ENCODE data around the gene YKT6. TPM values are rescaled to one million over a fixed set of nuclear protein-coding genes. Genes with fewer than 3 reads are reported as not detected.
A peak's percentile ranks its signal among the peaks of the same experiment; 100 is the strongest.

YKT6 gene
- total RNA-seq, 1 donor from 2014 or later = 82.4 TPM

- no peak for TF ChIP-seq CTCF (conservative IDR thresholded peaks at IDR 0.05)
- Mint-ChIP-seq H3K36me3 (no peaks in the 10 kb centered on the region), H3K9me3 (no peaks in the 10 kb centered on the region), H3K27ac (no peak overlapping the region), H3K4me3 (no peak overlapping the region), H3K4me1 (ENCODE audit: unreplicated experiment) (peaks cover 17% of the 10 kb centered on the region), H3K27me3 (peaks cover 4% of the 10 kb centered on the region)
- no peak for DNase-seq (ENCODE audit: extremely low spot score, unreplicated experiment)
These were observed 21.3 kb downstream of the YKT6 start for GRCh38 chr7:44222074-44222473.

GRCh38 chr7:44222776-44223261 lies 22.0 kb downstream of the YKT6 start:
- Mint-ChIP-seq H3K27ac (no peak overlapping the region), H3K9me3 (no peaks in the 10 kb centered on the region), H3K4me1 (ENCODE audit: unreplicated experiment) (peaks cover 17% of the 10 kb centered on the region), H3K36me3 (no peaks in the 10 kb centered on the region), H3K4me3 (no peak overlapping the region), H3K27me3 (peaks cover 4% of the 10 kb centered on the region)
- no peak for DNase-seq (ENCODE audit: extremely low spot score, unreplicated experiment)
- TF ChIP-seq CTCF (conservative IDR thresholded peaks at IDR 0.05) = no peak

- H3K9me3 Mint-ChIP-seq = no peaks in the 10 kb centered on the region
- no peak for TF ChIP-seq CTCF (conservative IDR thresholded peaks at IDR 0.05)
- H3K27ac Mint-ChIP-seq = peak overlapping the region; percentile 1
- H3K4me1 Mint-ChIP-seq (ENCODE audit: unreplicated experiment) = peaks cover 12% of the 10 kb centered on the region
- no peak for DNase-seq (ENCODE audit: extremely low spot score, unreplicated experiment)
- no peaks in the 10 kb centered on the region for H3K36me3 Mint-ChIP-seq
- H3K4me3 Mint-ChIP-seq = no peak overlapping the region
- peaks cover 4% of the 10 kb centered on the region for H3K27me3 Mint-ChIP-seq
These were observed 22.7 kb downstream of the YKT6 start for GRCh38 chr7:44223362-44224079.

GRCh38 chr7:44224080-44224973 lies 23.5 kb downstream of the YKT6 start:
- Mint-ChIP-seq H3K27me3 (peaks cover 4% of the 10 kb centered on the region), H3K4me3 (no peak overlapping the region), H3K36me3 (no peaks in the 10 kb centered on the region), H3K27ac (peak overlapping the region; percentile 1), H3K4me1 (ENCODE audit: unreplicated experiment) (peaks cover 12% of the 10 kb centered on the region), H3K9me3 (no peaks in the 10 kb centered on the region)
- no peak for TF ChIP-seq CTCF (conservative IDR thresholded peaks at IDR 0.05)
- DNase-seq (ENCODE audit: extremely low spot score, unreplicated experiment) = no peak

- Mint-ChIP-seq H3K9me3 (no peaks in the 10 kb centered on the region), H3K27me3 (peaks cover 4% of the 10 kb centered on the region), H3K4me3 (no peak overlapping the region), H3K36me3 (no peaks in the 10 kb centered on the region), H3K27ac (no peak overlapping the region), H3K4me1 (ENCODE audit: unreplicated experiment) (peaks cover 12% of the 10 kb centered on the region)
- DNase-seq (ENCODE audit: extremely low spot score, unreplicated experiment) = no peak
- TF ChIP-seq CTCF (conservative IDR thresholded peaks at IDR 0.05) = no peak
These were observed 24.3 kb downstream of the YKT6 start for GRCh38 chr7:44224974-44225565.
